ENCODE measurements around the gene GORASP1.

GRCh38 chr3:39080026-39080425 lies 27.4 kb downstream of the GORASP1 start:
- TF ChIP-seq, protein P1, sequence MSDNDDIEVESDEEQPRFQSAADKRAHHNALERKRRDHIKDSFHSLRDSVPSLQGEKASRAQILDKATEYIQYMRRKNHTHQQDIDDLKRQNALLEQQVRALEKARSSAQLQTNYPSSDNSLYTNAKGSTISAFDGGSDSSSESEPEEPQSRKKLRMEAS (IDR thresholded peaks at IDR 0.05), result no peak
- TF ChIP-seq ATF3 (IDR thresholded peaks at IDR 0.05) (no peak), CTCF (IDR thresholded peaks at IDR 0.05; ENCODE audit: low read depth, low read length, missing input control) (no peak), YY1 (IDR thresholded peaks at IDR 0.05) (no peak)
- TF ChIP-seq, protein P2, sequence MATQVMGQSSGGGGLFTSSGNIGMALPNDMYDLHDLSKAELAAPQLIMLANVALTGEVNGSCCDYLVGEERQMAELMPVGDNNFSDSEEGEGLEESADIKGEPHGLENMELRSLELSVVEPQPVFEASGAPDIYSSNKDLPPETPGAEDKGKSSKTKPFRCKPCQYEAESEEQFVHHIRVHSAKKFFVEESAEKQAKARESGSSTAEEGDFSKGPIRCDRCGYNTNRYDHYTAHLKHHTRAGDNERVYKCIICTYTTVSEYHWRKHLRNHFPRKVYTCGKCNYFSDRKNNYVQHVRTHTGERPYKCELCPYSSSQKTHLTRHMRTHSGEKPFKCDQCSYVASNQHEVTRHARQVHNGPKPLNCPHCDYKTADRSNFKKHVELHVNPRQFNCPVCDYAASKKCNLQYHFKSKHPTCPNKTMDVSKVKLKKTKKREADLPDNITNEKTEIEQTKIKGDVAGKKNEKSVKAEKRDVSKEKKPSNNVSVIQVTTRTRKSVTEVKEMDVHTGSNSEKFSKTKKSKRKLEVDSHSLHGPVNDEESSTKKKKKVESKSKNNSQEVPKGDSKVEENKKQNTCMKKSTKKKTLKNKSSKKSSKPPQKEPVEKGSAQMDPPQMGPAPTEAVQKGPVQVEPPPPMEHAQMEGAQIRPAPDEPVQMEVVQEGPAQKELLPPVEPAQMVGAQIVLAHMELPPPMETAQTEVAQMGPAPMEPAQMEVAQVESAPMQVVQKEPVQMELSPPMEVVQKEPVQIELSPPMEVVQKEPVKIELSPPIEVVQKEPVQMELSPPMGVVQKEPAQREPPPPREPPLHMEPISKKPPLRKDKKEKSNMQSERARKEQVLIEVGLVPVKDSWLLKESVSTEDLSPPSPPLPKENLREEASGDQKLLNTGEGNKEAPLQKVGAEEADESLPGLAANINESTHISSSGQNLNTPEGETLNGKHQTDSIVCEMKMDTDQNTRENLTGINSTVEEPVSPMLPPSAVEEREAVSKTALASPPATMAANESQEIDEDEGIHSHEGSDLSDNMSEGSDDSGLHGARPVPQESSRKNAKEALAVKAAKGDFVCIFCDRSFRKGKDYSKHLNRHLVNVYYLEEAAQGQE (IDR thresholded peaks at IDR 0.05), result no peak
